CD4-positive, CD25-positive, alpha-beta regulatory T cell (primary cell): ENCODE measurements around the gene SLC66A2. TPM values are rescaled to one million over a fixed set of nuclear protein-coding genes. Genes with fewer than 3 reads are reported as not detected.

Experiments used
- ATAC-seq, 2 donors: fragments of 150-1000 bp; cut with Tn5 transposase; one replicate each; pipeline ENCODE4 v1.10.0; 2021; ENCODE audit warnings: low read depth in 2 of 2, moderate number of reproducible peaks in 2 of 2, moderate library complexity in 1 of 2
- DNase-seq, 3 donors: peaks; one replicate each; pipeline versions ENCODE4 v3.0.0 to v3.0.0-alpha.2; 2012 to 2022; ENCODE audit warnings: mixed read lengths in 1 of 3
- H3K27ac ChIP-seq: one replicate; pipeline ENCODE4 v1.7.0; 2013; ENCODE audit warnings: mild to moderate bottlenecking, low read length; ENCODE audit not compliant: insufficient read depth, poor library complexity, severe bottlenecking
- H3K27me3 ChIP-seq: one replicate; pipeline ENCODE4 v1.7.0; 2013; ENCODE audit warnings: low read length; ENCODE audit not compliant: control insufficient read depth, insufficient read depth
- H3K36me3 ChIP-seq: one replicate; pipeline ENCODE4 v1.7.0; 2013; ENCODE audit warnings: mild to moderate bottlenecking, low read length, moderate library complexity; ENCODE audit not compliant: control insufficient read depth, insufficient read depth
- H3K4me1 ChIP-seq: 2 replicates; pipeline ENCODE4 v1.7.0; 2013; ENCODE audit warnings: mild to moderate bottlenecking, low read length; ENCODE audit not compliant: insufficient read depth, control insufficient read depth, poor library complexity, severe bottlenecking
- H3K4me3 ChIP-seq: one replicate; pipeline ENCODE4 v1.7.0; 2013; ENCODE audit warnings: low read depth, mild to moderate bottlenecking, low read length, moderate library complexity
- H3K9me3 ChIP-seq, 2 experiments: 1 replicate in 1 of 2; 2 replicates in 1 of 2; pipeline ENCODE4 v1.7.0; 2013; ENCODE audit warnings: low read length in 2 of 2, mild to moderate bottlenecking in 1 of 2, moderate library complexity in 1 of 2; ENCODE audit not compliant: control insufficient read depth in 2 of 2
- H3K27ac Mint-ChIP-seq, 3 donors: one replicate each; pipeline ENCODE4 v1.8.0; 2020 to 2022; ENCODE audit warnings: mild to moderate bottlenecking in 3 of 3, mixed read lengths in 3 of 3, moderate library complexity in 2 of 3
- H3K27me3 Mint-ChIP-seq: one replicate; pipeline ENCODE4 v1.8.0; 2022; ENCODE audit warnings: mild to moderate bottlenecking, mixed read lengths
- H3K36me3 Mint-ChIP-seq: one replicate; pipeline ENCODE4 v1.8.0; 2020; ENCODE audit warnings: mixed read lengths
- H3K4me1 Mint-ChIP-seq, 4 donors: one replicate each; pipeline ENCODE4 v1.8.0; 2020 to 2022; ENCODE audit warnings: mixed read lengths in 4 of 4, mild to moderate bottlenecking in 1 of 4
- H3K4me3 Mint-ChIP-seq, 4 donors: one replicate each; pipeline ENCODE4 v1.8.0; 2020 to 2022; ENCODE audit warnings: mild to moderate bottlenecking in 4 of 4, mixed read lengths in 4 of 4, moderate library complexity in 3 of 4
- H3K9me3 Mint-ChIP-seq, 7 donors: one replicate each; pipeline ENCODE4 v1.8.0; 2020 to 2022; ENCODE audit warnings: mixed read lengths in 7 of 7, mild to moderate bottlenecking in 3 of 7, moderate library complexity in 2 of 7
- polyA plus RNA-seq, 4 donors: library from polyadenylated mRNA; unstranded; fragments of 300-500 nt; fragmentation: Illumina TruSeq; gene quantifications; one replicate each; pipeline ENCODE4 v1.2.3, GENCODE V29; 2021
- total RNA-seq: library from RNA; stranded (reverse); gene quantifications from one replicate; pipeline ENCODE4 v1.2.3, GENCODE V29; 2022

Gene SLC66A2
- total and polyA plus RNA-seq, 5 donors from 2014 or later: 11.7 to 49.6 (median 14.4) TPM

DNA sequence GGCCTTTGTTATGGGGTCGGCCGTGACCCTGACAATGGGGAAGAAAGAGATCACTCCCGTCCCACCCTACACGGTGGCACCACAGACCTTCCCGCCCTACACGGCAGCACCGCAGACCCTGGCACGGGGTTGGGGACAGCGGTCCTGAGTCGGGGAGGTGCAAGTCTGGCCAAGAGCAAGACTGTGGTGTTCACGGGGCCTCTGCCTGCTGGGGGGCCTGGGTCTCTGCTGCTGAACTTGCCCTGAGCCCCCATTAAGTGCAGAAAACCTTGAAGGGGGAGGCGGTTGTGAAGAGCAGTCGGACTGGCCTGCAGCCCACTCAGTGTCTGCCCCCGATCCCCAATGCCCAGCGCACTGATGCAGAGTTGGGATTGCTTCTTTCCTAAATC, 75.9 kb downstream of the SLC66A2 start:
- Mint-ChIP-seq H3K27me3 (no peaks in the 10 kb centered on the region), H3K4me1 (no peaks in the 10 kb centered on the region), H3K36me3 (no peaks in the 10 kb centered on the region), H3K4me3 (no peak overlapping the region), H3K27ac (no peak overlapping the region), H3K9me3 (peaks cover 0 to 2% (median 0%) of the 10 kb centered on the region in 7 donors)
- no peak overlapping the region for H3K4me3 ChIP-seq
- no peak for DNase-seq
- no peak overlapping the region for H3K27ac ChIP-seq
- no peak for ATAC-seq
- no peaks in the 10 kb centered on the region for H3K9me3 ChIP-seq
- H3K4me1 ChIP-seq: no peaks in the 10 kb centered on the region
- H3K27me3 ChIP-seq: no peaks in the 10 kb centered on the region
- H3K36me3 ChIP-seq: no peaks in the 10 kb centered on the region

DNA sequence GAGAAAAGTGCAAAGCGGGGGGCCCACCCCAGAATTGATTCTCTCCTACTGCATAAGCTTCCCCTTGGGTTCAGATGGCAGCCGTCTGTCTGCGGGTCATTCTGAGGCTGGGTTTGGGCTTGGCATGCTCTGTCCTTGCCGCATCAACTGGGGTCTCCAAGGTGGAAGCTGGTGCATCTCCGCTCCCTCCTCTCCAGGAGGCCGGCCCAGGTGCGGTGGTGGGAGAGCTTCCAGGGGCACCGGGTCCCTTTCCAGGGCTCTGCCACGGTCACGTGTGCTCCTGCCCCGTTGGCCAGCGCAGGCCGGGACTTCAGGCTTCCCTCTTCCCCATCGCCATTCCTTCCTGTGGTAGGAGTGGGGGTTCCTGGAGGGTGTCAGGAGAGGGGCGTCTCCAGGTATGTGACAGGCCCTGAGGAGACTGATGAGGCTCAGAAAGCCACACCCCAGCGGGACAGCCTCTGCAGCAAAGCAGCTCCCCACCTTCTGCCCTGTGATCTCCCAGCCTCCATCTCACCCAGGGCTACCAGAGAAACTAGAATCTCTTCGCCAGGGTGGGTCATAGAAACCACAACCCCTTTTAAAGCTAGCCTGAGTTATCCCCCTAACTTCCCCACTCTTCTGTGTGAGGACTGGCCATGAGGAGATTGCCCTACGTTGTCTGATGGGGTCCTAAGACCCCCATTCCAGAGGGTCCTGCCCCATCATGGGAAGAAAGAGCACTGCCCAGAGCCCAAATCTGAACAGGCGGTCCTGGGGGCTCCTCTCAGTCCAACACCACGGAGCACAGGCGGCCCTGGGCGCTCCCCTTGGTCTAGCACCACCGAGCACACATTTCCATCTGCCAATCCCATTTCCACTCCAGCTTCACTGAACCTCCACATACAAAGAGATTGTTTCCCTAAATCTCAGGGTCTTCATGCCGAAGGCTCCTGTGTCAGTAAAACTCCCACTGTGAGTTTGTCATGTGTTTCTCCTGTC, 76.6 kb downstream of the SLC66A2 start:
- H3K4me3 ChIP-seq: no peak overlapping the region
- no peaks in the 10 kb centered on the region for H3K36me3 ChIP-seq
- Mint-ChIP-seq H3K9me3 (peaks cover 0 to 2% (median 0%) of the 10 kb centered on the region in 7 donors), H3K4me1 (no peaks in the 10 kb centered on the region), H3K27ac (no peak overlapping the region), H3K36me3 (no peaks in the 10 kb centered on the region), H3K27me3 (no peaks in the 10 kb centered on the region), H3K4me3 (no peak overlapping the region)
- DNase-seq (no peak), ATAC-seq (no peak)
- no peaks in the 10 kb centered on the region for H3K27me3 ChIP-seq
- no peak overlapping the region for H3K27ac ChIP-seq
- no peaks in the 10 kb centered on the region for H3K4me1 ChIP-seq
- no peaks in the 10 kb centered on the region for H3K9me3 ChIP-seq

DNA sequence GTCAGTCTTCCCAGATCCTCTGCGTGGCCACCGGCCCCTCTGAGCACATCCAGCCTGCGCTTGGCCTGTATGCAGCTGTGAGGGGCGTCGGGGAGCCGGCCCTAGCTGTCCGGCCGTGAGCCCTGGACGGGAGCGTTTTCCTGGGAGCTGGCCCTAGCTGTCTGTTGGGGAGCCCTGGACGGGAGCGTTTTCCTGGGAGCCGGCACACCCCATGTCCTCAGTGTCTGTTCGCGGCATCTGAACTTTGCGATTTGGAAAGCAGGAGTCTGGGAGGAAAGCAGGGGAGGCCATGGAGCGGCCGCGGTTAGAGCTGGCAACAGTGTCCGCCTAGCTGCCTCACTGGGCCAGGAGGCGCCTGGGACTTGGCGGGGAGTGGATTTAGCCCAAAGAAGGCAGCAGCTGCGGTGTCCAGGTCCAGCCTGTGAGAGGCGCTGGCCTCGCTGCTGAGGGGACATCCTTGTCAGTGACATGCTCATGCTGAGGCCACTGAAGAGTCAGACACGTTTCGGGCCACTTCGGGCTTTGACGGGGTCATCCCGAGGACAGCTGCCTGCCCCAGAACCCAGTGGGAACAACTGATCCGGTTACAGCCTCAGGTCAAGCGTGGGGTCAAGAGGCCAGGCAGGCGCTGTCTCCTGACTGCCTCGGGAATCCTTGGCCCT, 77.9 kb downstream of the SLC66A2 start:
- DNase-seq: no peak
- no peaks in the 10 kb centered on the region for H3K36me3 ChIP-seq
- H3K4me1 Mint-ChIP-seq: no peaks in the 10 kb centered on the region
- no peaks in the 10 kb centered on the region for H3K27me3 Mint-ChIP-seq
- no peak overlapping the region for H3K27ac ChIP-seq
- H3K9me3 Mint-ChIP-seq: no peaks in the 10 kb centered on the region
- H3K4me3 Mint-ChIP-seq: no peak overlapping the region
- H3K36me3 Mint-ChIP-seq: no peaks in the 10 kb centered on the region
- no peaks in the 10 kb centered on the region for H3K9me3 ChIP-seq
- H3K27me3 ChIP-seq: no peaks in the 10 kb centered on the region
- ATAC-seq: no peak
- no peak overlapping the region for H3K27ac Mint-ChIP-seq
- H3K4me1 ChIP-seq: no peaks in the 10 kb centered on the region
- no peak overlapping the region for H3K4me3 ChIP-seq

GRCh38 chr18:79872527-79873444, 78.7 kb downstream of the SLC66A2 start:
- Histone ChIP-seq H3K27me3 (no peaks in the 10 kb centered on the region), H3K4me3 (no peak overlapping the region), H3K9me3 (no peaks in the 10 kb centered on the region), H3K36me3 (no peaks in the 10 kb centered on the region), H3K4me1 (no peaks in the 10 kb centered on the region), H3K27ac (no peak overlapping the region)
- DNase-seq (no peak), ATAC-seq (no peak)
- Mint-ChIP-seq H3K4me3 (no peak overlapping the region), H3K4me1 (no peaks in the 10 kb centered on the region), H3K27me3 (no peaks in the 10 kb centered on the region), H3K27ac (no peak overlapping the region), H3K9me3 (no peaks in the 10 kb centered on the region), H3K36me3 (no peaks in the 10 kb centered on the region)

GRCh38 chr18:79871481-79872091, 79.9 kb downstream of the SLC66A2 start:
- Mint-ChIP-seq H3K27me3 (no peaks in the 10 kb centered on the region), H3K4me3 (no peak overlapping the region), H3K27ac (no peak overlapping the region), H3K9me3 (no peaks in the 10 kb centered on the region), H3K4me1 (no peaks in the 10 kb centered on the region), H3K36me3 (no peaks in the 10 kb centered on the region)
- DNase-seq (no peak), ATAC-seq (no peak)
- Histone ChIP-seq H3K27me3 (no peaks in the 10 kb centered on the region), H3K9me3 (no peaks in the 10 kb centered on the region), H3K4me3 (no peak overlapping the region), H3K27ac (no peak overlapping the region), H3K4me1 (no peaks in the 10 kb centered on the region), H3K36me3 (no peaks in the 10 kb centered on the region)

DNA sequence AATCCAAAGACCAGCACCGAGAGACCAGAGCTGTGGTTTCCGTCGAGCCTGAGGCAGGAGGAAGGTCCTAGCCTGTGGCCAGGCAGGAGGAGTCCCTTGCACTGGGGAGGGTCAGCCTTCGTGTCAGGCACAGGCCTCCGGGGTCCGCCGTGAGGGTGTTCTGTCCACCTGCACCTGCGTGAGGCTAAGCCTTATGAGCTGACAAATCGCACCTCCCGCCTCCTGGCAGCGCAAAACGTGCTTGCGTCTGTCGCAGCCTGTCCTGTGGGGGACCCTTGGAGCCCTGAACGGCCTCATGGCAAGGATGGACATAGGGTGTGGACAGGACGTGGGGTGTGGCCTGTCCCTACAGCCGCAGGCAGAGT, 80.4 kb downstream of the SLC66A2 start:
- no peak overlapping the region for H3K27ac Mint-ChIP-seq
- no peaks in the 10 kb centered on the region for H3K36me3 Mint-ChIP-seq
- no peak overlapping the region for H3K4me3 Mint-ChIP-seq
- H3K27me3 Mint-ChIP-seq: no peaks in the 10 kb centered on the region
- Histone ChIP-seq H3K27ac (no peak overlapping the region), H3K36me3 (no peaks in the 10 kb centered on the region), H3K4me3 (no peak overlapping the region), H3K9me3 (no peaks in the 10 kb centered on the region), H3K27me3 (no peaks in the 10 kb centered on the region), H3K4me1 (no peaks in the 10 kb centered on the region)
- ATAC-seq (no peak), DNase-seq (no peak)
- H3K4me1 Mint-ChIP-seq: no peaks in the 10 kb centered on the region
- no peaks in the 10 kb centered on the region for H3K9me3 Mint-ChIP-seq

GRCh38 chr18:79870301-79871025, 81.0 kb downstream of the SLC66A2 start:
- Histone ChIP-seq H3K9me3 (no peaks in the 10 kb centered on the region), H3K27ac (no peak overlapping the region), H3K4me3 (no peak overlapping the region), H3K36me3 (no peaks in the 10 kb centered on the region), H3K4me1 (no peaks in the 10 kb centered on the region), H3K27me3 (no peaks in the 10 kb centered on the region)
- Mint-ChIP-seq H3K4me1 (no peaks in the 10 kb centered on the region), H3K4me3 (no peak overlapping the region), H3K27me3 (no peaks in the 10 kb centered on the region), H3K9me3 (no peaks in the 10 kb centered on the region), H3K36me3 (no peaks in the 10 kb centered on the region), H3K27ac (no peak overlapping the region)
- DNase-seq (no peak), ATAC-seq (no peak)
